Lung (tissue), 12 donors: ENCODE measurements around the gene MDM1. TPM values are rescaled to one million over a fixed set of nuclear protein-coding genes. Genes with fewer than 3 reads are reported as not detected.

Experiments used
- ATAC-seq: fragments of 200-7000 bp; cut with Tn5 transposase; one replicate; pipeline ENCODE4 v1.9.1; 2020; ENCODE audit warnings: moderate number of reproducible peaks; ENCODE audit not compliant: insufficient read depth, low FRiP score
- DNase-seq, 3 donors: peaks; one replicate each; pipeline ENCODE4 v3.0.0-alpha.2; 2013 to 2017
- H3K27ac ChIP-seq, 2 donors: one replicate each; pipeline ENCODE4 v1.5.1; 2013; ENCODE audit warnings: mild to moderate bottlenecking in 2 of 2, moderate library complexity in 2 of 2, control low read depth in 1 of 2, inconsistent platforms in 1 of 2, low read depth in 1 of 2, low read length in 1 of 2
- H3K27me3 ChIP-seq, 3 donors: one replicate each; pipeline ENCODE4 v1.5.1; 2013; ENCODE audit warnings: low read length in 2 of 3; ENCODE audit not compliant: control insufficient read depth in 3 of 3, insufficient read depth in 3 of 3
- H3K36me3 ChIP-seq, 4 donors: one replicate each; pipeline ENCODE4 v1.5.1; 2013; ENCODE audit warnings: low read length in 4 of 4, mild to moderate bottlenecking in 1 of 4, moderate library complexity in 1 of 4; ENCODE audit not compliant: control insufficient read depth in 4 of 4, insufficient read depth in 4 of 4
- H3K4me1 ChIP-seq, 5 donors: one replicate each; pipeline ENCODE4 v1.5.1; 2013; ENCODE audit warnings: low read length in 5 of 5, mild to moderate bottlenecking in 2 of 5, moderate library complexity in 1 of 5; ENCODE audit not compliant: control insufficient read depth in 5 of 5, insufficient read depth in 5 of 5
- H3K4me3 ChIP-seq: one replicate; pipeline ENCODE4 v1.5.1; 2013; ENCODE audit warnings: mild to moderate bottlenecking, control low read depth, moderate library complexity
- H3K9ac ChIP-seq, 2 donors: one replicate each; pipeline ENCODE4 v1.5.1; 2013; ENCODE audit warnings: low read length in 2 of 2, control low read depth in 1 of 2; ENCODE audit not compliant: insufficient read depth in 1 of 2
- H3K9me3 ChIP-seq, 4 donors: one replicate each; pipeline ENCODE4 v1.5.1; 2013; ENCODE audit warnings: low read length in 3 of 4, mild to moderate bottlenecking in 1 of 4, moderate library complexity in 1 of 4; ENCODE audit not compliant: control insufficient read depth in 4 of 4, insufficient read depth in 3 of 4
- CTCF ChIP-seq: IDR thresholded peaks from 2 replicates; pipeline ENCODE4 v1.5.1; 2012; ENCODE audit warnings: mild to moderate bottlenecking; ENCODE audit errors: control extremely low read depth, extremely low read depth
- WGBS, 2 donors: extraction: QIAGEN DNeasy Blood & Tissue Kit; methylation state at CpG; one replicate each; pipeline ENCODE4 v1.1.7; 2013; 5-methylcytosine and 5-hydroxymethylcytosine counted together
- polyA plus RNA-seq, 2 donors: library from polyadenylated mRNA; stranded (reverse); fragments of 200-250 nt; gene quantifications; one replicate each; pipeline ENCODE4 v1.2.1, GENCODE V29; 2013
- total RNA-seq, 2 donors: library from RNA; depleted of rRNA in 1 of 2; stranded (reverse); fragments of >200 nt in 1 of 2; gene quantifications; one replicate each; pipeline ENCODE4 v1.2.1, GENCODE V29; 2014 to 2021
- donor health status: control.
- donor health status: control.
- donor health status: Bipolar disorder and iron deficiency.
- donor health status: healthy.
- donor health status: DM: yes; HTN: yes; CAD: no.

MDM1 gene
- total and polyA plus RNA-seq, 4 donors: 6.7 to 29.7 (median 12.4) TPM

GRCh38 chr12:68377881-68378280, 45.7 kb upstream of the MDM1 start:
- no peaks in the 10 kb centered on the region for H3K9me3 ChIP-seq
- TF ChIP-seq CTCF: no peak
- peaks cover 3 to 18% (median 4%) of the 10 kb centered on the region in 5 donors for H3K4me1 ChIP-seq
- H3K27ac ChIP-seq: no peak overlapping the region
- no peaks in the 10 kb centered on the region for H3K27me3 ChIP-seq
- ATAC-seq: no peak
- 59 to 72% methylated on average over 3 of the region's 3 CpGs for WGBS, 2 donors
- no peak for DNase-seq
- H3K9ac ChIP-seq: no peak overlapping the region
- H3K36me3 ChIP-seq: no peaks in the 10 kb centered on the region
- no peak overlapping the region for H3K4me3 ChIP-seq

DNA sequence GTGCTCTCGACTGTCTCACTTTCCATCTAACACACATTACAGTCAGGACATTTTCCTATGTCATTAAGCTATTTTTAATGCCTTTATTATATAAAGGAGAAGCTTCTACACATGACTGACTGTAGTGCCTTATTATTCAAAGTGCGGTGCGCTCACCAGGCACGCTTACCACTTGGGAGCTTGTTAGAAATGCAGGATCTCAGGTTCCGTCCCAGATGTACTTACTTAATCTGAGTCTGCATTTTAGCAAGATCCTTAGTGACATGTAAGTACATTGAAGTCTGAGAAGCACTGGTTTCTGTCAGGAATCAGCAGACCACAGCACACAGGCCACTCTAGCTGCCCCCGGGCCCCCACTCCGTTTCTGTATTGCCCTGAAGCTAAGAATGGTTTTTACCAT, 44.7 kb upstream of the MDM1 start:
- ATAC-seq: no peak
- TF ChIP-seq CTCF: no peak

DNA sequence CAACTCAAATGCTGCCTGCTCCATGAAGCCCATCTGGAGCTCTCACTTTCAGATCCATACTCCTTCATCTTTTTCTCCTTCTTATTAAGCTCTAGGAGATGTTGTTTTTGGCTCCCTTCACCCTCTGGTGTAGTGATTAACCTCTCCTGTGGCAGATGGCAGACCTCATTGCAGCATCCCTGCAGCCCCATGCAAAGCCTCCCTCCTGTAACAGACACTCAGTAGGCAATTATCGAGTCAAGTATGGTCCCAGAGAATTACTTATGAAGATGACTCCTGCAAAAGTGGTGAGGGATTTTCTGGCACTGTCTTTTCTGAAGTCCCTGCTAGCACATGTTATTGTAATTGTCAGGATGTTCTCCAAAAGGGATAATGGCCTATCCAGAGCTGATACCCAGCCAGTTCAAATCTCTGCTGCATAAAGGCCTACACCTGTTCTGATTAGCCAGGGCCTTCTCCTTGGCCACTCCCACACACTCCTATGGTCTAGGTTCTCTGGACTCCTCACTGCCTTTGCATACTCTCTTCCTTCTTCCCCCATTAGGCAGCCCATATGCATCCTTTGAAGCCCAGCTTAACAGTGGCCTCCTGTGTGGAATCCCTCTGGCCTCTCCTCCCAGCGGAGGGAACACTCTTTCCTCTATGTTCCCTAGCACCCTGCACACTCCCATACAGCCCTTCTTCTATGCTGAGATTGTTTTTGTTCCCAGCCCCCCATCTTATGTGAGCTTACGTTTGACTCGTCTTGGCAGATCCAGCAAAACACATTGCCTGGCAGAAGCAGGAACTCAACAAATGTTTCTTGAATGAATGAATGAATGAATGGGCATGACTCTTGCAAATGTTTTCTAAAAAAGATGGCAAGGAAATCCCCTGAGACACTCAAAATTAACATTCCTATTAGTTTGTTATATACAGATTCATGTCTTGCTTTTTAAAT, 43.9 kb upstream of the MDM1 start:
- ATAC-seq: no peak
- no peaks in the 10 kb centered on the region for H3K9me3 ChIP-seq
- WGBS, 2 donors: 91 to 94% methylated on average over 4 of the region's 4 CpGs
- TF ChIP-seq CTCF: no peak
- H3K36me3 ChIP-seq: no peaks in the 10 kb centered on the region
- H3K4me3 ChIP-seq: no peak overlapping the region
- H3K27ac ChIP-seq: no peak overlapping the region
- no peak for DNase-seq
- no peak overlapping the region for H3K9ac ChIP-seq
- H3K27me3 ChIP-seq: no peaks in the 10 kb centered on the region
- peaks cover 3 to 18% (median 4%) of the 10 kb centered on the region in 5 donors for H3K4me1 ChIP-seq

More for the DNA sequence above, 44.7 kb upstream of the MDM1 start:
- no peaks in the 10 kb centered on the region for H3K27me3 ChIP-seq
- 96% methylated on average over 7 of the region's 7 CpGs for WGBS, 2 donors
- H3K9ac ChIP-seq: no peak overlapping the region
- no peaks in the 10 kb centered on the region for H3K36me3 ChIP-seq
- H3K27ac ChIP-seq: no peak overlapping the region
- no peak for DNase-seq
- no peak overlapping the region for H3K4me3 ChIP-seq
- no peaks in the 10 kb centered on the region for H3K9me3 ChIP-seq
- H3K4me1 ChIP-seq: peaks cover 3 to 18% (median 4%) of the 10 kb centered on the region in 5 donors
